Measurements from ENCODE around the gene LRMDA.

The LRMDA gene

GRCh38 chr10:76429368-76430060, 998.1 kb downstream of the LRMDA start:
- H3K4me1 ChIP-seq: peaks cover 4 to 60% (median 36%) of the 10 kb centered on the region in 4 donors
- peak overlapping the region in 1 of 2 donors; percentile 28 for H3K4me3 ChIP-seq
- H3K36me3 ChIP-seq: no peaks in the 10 kb centered on the region
- no peaks in the 10 kb centered on the region for H3K27me3 ChIP-seq
- H3K9me3 ChIP-seq: no peaks in the 10 kb centered on the region
- no peak for TF ChIP-seq CTCF (IDR thresholded peaks at IDR 0.05)
- intact Hi-C loops (cut with DNase I; ENCODE audit: low total_unique reads): no loop called here
- H3K27ac ChIP-seq: peak overlapping the region; percentile 59 to 74
- no peak for DNase-seq

GRCh38 chr10:76430061-76430645, 998.7 kb downstream of the LRMDA start:
- Histone ChIP-seq H3K9me3 (no peaks in the 10 kb centered on the region), H3K4me3 (peak overlapping the region in 1 of 2 donors; percentile 28), H3K36me3 (no peaks in the 10 kb centered on the region), H3K4me1 (peaks cover 4 to 60% (median 36%) of the 10 kb centered on the region in 4 donors), H3K27ac (peak overlapping the region; percentile 59 to 74), H3K27me3 (no peaks in the 10 kb centered on the region)
- intact Hi-C loops (cut with DNase I; ENCODE audit: low total_unique reads): no loop called here
- no peak for TF ChIP-seq CTCF (IDR thresholded peaks at IDR 0.05)
- DNase-seq: no peak

GRCh38 chr10:76432016-76433012, 1000.9 kb downstream of the LRMDA start:
- Histone ChIP-seq H3K27ac (peak overlapping the region; percentile 59 to 74), H3K4me1 (peaks cover 4 to 75% (median 46%) of the 10 kb centered on the region in 4 donors), H3K27me3 (no peaks in the 10 kb centered on the region), H3K9me3 (no peaks in the 10 kb centered on the region), H3K4me3 (peak overlapping the region in 1 of 2 donors; percentile 7), H3K36me3 (no peaks in the 10 kb centered on the region)
- no peak for TF ChIP-seq CTCF (IDR thresholded peaks at IDR 0.05)
- DNase-seq: peak; percentile 72 to 75
- intact Hi-C loops (cut with DNase I; ENCODE audit: low total_unique reads): no loop called here

- H3K4me3 ChIP-seq: no peak overlapping the region
- H3K27ac ChIP-seq: peak overlapping the region; percentile 59 to 74
- no peak for TF ChIP-seq CTCF (IDR thresholded peaks at IDR 0.05)
- peaks cover 4 to 68% (median 45%) of the 10 kb centered on the region in 4 donors for H3K4me1 ChIP-seq
- DNase-seq: no peak
- H3K27me3 ChIP-seq: no peaks in the 10 kb centered on the region
- H3K36me3 ChIP-seq: no peaks in the 10 kb centered on the region
- H3K9me3 ChIP-seq: no peaks in the 10 kb centered on the region
- intact Hi-C loops (cut with DNase I; ENCODE audit: low total_unique reads): no loop called here
Measured at GRCh38 chr10:76433161-76434005, 1002.0 kb downstream of the LRMDA start.

- H3K27me3 ChIP-seq: no peaks in the 10 kb centered on the region
- intact Hi-C loops (cut with DNase I; ENCODE audit: low total_unique reads): no loop called here
- no peaks in the 10 kb centered on the region for H3K36me3 ChIP-seq
- no peaks in the 10 kb centered on the region for H3K9me3 ChIP-seq
- H3K27ac ChIP-seq: peak overlapping the region; percentile 35 to 74
- DNase-seq: no peak
- TF ChIP-seq CTCF (IDR thresholded peaks at IDR 0.05): no peak
- peaks cover 0 to 50% (median 32%) of the 10 kb centered on the region in 4 donors for H3K4me1 ChIP-seq
- H3K4me3 ChIP-seq: no peak overlapping the region
Measured at GRCh38 chr10:76435157-76435556, 1003.7 kb downstream of the LRMDA start.

Measured in tibial artery (tissue), 4 donors.